Measurements from ENCODE around the gene BTG2. TPM values are rescaled to one million over a fixed set of nuclear protein-coding genes. Genes with fewer than 3 reads are reported as not detected.
"Not testable (repeated sequence)": the region's sequence is repeated elsewhere in the genome, so short reads cannot be mapped to it uniquely, and the experiment has no call there.

Gene BTG2
- total RNA-seq, 3 donors from 2014 or later (not counting 1 experiment from before 2014, with no cell fraction given) = 499 to 1,024 (median 851) TPM

DNA sequence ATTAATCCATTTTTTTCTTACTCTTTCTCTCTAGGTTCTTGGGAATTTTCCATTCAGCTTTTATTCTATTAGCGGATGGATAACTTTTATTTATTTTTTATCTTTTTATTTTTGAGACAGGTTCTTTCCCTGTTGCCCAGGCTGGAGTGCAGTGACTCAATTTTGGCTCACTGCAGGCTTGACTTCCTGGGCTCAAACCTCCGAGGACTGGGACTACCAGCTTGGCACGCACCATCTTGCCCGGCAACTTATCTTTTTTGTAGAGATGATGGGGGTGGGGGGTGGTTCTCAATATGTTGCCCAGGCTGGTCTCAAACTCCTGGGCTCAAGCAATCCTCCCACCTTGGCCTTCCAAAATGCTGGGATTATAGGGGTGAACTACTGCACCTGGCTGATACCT lies 39.8 kb upstream of the BTG2 start:
- Mint-ChIP-seq H3K36me3 (no peaks in the 10 kb centered on the region), H3K27me3 (ENCODE audit: low read depth in 2 of 2) (peaks cover 8 to 13% of the 10 kb centered on the region in 2 donors), H3K27ac (no peak overlapping the region), H3K9me3 (no peaks in the 10 kb centered on the region), H3K4me3 (no peak overlapping the region), H3K4me1 (peaks cover 12% of the 10 kb centered on the region in 2 donors)
- no peak overlapping the region for H3K27ac ChIP-seq (ENCODE audit: low read length)
- DNase-seq (no peak), ATAC-seq (no peak)
- H3K27me3 ChIP-seq (ENCODE audit: control insufficient read depth, insufficient read depth, low read length) = no peaks in the 10 kb centered on the region
- no peak overlapping the region for H3K4me3 ChIP-seq (ENCODE audit: low read length)
- H3K9me3 ChIP-seq (ENCODE audit: control insufficient read depth, insufficient read depth, low read length) = no peaks in the 10 kb centered on the region
- intact Hi-C loops (cut with micrococcal nuclease) = no loop called here
- TF ChIP-seq, protein P1, sequence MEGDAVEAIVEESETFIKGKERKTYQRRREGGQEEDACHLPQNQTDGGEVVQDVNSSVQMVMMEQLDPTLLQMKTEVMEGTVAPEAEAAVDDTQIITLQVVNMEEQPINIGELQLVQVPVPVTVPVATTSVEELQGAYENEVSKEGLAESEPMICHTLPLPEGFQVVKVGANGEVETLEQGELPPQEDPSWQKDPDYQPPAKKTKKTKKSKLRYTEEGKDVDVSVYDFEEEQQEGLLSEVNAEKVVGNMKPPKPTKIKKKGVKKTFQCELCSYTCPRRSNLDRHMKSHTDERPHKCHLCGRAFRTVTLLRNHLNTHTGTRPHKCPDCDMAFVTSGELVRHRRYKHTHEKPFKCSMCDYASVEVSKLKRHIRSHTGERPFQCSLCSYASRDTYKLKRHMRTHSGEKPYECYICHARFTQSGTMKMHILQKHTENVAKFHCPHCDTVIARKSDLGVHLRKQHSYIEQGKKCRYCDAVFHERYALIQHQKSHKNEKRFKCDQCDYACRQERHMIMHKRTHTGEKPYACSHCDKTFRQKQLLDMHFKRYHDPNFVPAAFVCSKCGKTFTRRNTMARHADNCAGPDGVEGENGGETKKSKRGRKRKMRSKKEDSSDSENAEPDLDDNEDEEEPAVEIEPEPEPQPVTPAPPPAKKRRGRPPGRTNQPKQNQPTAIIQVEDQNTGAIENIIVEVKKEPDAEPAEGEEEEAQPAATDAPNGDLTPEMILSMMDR (IDR thresholded peaks at IDR 0.05) = no peak
- H3K36me3 ChIP-seq (ENCODE audit: control insufficient read depth, insufficient read depth, low read length) = no peaks in the 10 kb centered on the region
- 79% methylated on average over 2 of the region's 4 CpGs for WGBS (ENCODE audit: insufficient coverage)
- peaks cover 11% of the 10 kb centered on the region for H3K4me1 ChIP-seq (ENCODE audit: control insufficient read depth, insufficient read depth, low read length)

DNA sequence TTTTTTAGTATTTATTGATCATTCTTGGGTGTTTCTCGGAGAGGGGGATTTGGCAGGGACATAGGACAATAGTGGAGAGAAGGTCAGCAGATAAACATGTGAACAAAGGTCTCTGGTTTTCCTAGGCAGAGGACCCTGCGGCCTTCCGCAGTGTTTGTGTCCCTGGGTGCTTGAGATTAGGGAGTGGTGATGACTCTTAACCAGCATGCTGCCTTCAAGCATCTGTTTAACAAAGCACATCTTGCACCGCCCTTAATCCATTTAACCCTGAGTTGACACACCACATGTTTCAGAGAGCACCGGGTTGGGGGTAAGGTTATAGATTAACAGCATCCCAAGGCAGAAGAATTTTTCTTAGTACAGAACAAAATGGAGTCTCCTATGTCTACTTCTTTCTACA lies 39.2 kb upstream of the BTG2 start:
- H3K4me3 ChIP-seq (ENCODE audit: low read length); H3K36me3 ChIP-seq (ENCODE audit: control insufficient read depth, insufficient read depth, low read length); H3K4me3 Mint-ChIP-seq; ATAC-seq; H3K27me3 Mint-ChIP-seq (ENCODE audit: low read depth in 2 of 2); H3K27ac Mint-ChIP-seq; H3K27me3 ChIP-seq (ENCODE audit: control insufficient read depth, insufficient read depth, low read length); H3K27ac ChIP-seq (ENCODE audit: low read length); H3K9me3 ChIP-seq (ENCODE audit: control insufficient read depth, insufficient read depth, low read length); H3K9me3 Mint-ChIP-seq; intact Hi-C loops (cut with micrococcal nuclease); DNase-seq; H3K36me3 Mint-ChIP-seq: not testable (repeated sequence)
- H3K4me1 ChIP-seq (ENCODE audit: control insufficient read depth, insufficient read depth, low read length) = peaks cover 17% of the 10 kb centered on the region
- WGBS (ENCODE audit: insufficient coverage) = 80% methylated on average over 1 of the region's 5 CpGs
- peaks cover 12% of the 10 kb centered on the region in 2 donors for H3K4me1 Mint-ChIP-seq

DNA sequence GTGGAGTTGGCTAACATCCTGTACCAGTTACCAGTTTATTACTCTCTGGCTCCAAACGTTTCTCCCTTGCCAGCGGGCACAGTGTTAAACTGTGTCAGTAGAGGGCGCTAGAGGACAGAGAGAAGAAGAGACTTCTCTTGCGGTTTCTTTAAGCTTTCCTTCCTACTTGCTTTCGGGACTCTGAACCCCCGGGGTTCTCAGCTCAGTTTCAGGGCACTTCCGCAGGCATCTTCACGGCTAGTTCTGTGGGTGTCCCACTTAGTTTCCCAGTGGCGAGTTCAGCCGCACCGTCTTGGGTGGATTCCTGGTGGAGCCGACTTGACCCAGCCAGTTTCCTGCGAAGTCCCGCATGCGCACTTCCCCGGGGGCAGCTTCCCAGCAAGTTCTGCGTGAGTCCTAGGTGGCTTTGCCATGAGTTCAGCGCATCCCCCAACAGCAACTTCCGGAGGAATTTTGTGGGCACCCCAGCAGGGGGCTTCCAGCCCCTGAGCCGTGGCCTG lies 37.9 kb upstream of the BTG2 start:
- peaks cover 20% of the 10 kb centered on the region for H3K4me1 ChIP-seq (ENCODE audit: control insufficient read depth, insufficient read depth, low read length)

DNA sequence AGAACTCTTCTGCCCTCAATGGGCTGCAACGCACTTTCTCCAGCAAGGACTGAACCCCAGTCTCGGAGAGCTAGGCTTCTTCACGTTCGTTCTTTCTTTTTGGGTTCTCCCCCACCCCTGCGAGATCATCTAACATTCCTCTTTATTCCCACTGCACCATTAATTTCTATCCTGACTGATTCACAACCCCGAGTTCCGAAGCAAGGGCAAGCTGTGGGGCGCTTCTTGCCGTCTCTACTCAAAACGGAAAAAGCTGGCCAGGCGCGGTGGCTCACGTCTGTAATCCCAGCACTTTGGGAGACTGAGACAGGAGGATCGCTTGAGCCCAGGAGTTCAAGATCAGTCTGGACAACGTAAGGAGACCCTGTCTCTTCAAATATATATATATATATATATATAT lies 37.4 kb upstream of the BTG2 start:
- Histone ChIP-seq H3K9me3 (ENCODE audit: control insufficient read depth, insufficient read depth, low read length) (no peaks in the 10 kb centered on the region), H3K27ac (ENCODE audit: low read length) (no peak overlapping the region), H3K36me3 (ENCODE audit: control insufficient read depth, insufficient read depth, low read length) (no peaks in the 10 kb centered on the region), H3K4me3 (ENCODE audit: low read length) (no peak overlapping the region), H3K27me3 (ENCODE audit: control insufficient read depth, insufficient read depth, low read length) (no peaks in the 10 kb centered on the region), H3K4me1 (ENCODE audit: control insufficient read depth, insufficient read depth, low read length) (peaks cover 25% of the 10 kb centered on the region)
- peaks cover 12 to 13% of the 10 kb centered on the region in 2 donors for H3K4me1 Mint-ChIP-seq
- peak overlapping the region; percentile 91 for H3K4me3 Mint-ChIP-seq
- ATAC-seq = no peak
- DNase-seq = no peak
- TF ChIP-seq, protein P1 (IDR thresholded peaks at IDR 0.05) = no peak
- intact Hi-C loops (cut with micrococcal nuclease) = loop anchor here (1.0 kb wide), 2 partner anchors 70 to 219 kb away; no protein-coding TSS in a partner anchor
- H3K9me3 Mint-ChIP-seq = no peaks in the 10 kb centered on the region
- peak overlapping the region; percentile 78 to 80 for H3K27ac Mint-ChIP-seq
- WGBS (ENCODE audit: insufficient coverage) = 80% methylated on average over 13 of the region's 15 CpGs
- H3K27me3 Mint-ChIP-seq (ENCODE audit: low read depth in 2 of 2) = peaks cover 0 to 6% of the 10 kb centered on the region in 2 donors
- no peaks in the 10 kb centered on the region for H3K36me3 Mint-ChIP-seq

More for the DNA sequence above, 37.9 kb upstream of the BTG2 start:
- peak overlapping the region; percentile 78 to 80 for H3K27ac Mint-ChIP-seq
- peak overlapping the region; percentile 54 for H3K27ac ChIP-seq (ENCODE audit: low read length)
- H3K36me3 ChIP-seq (ENCODE audit: control insufficient read depth, insufficient read depth, low read length) = no peaks in the 10 kb centered on the region
- H3K9me3 Mint-ChIP-seq = no peaks in the 10 kb centered on the region
- H3K27me3 ChIP-seq (ENCODE audit: control insufficient read depth, insufficient read depth, low read length) = no peaks in the 10 kb centered on the region
- intact Hi-C loops (cut with micrococcal nuclease) = loop anchor here (1.0 kb wide), 2 partner anchors 71 to 220 kb away; no protein-coding TSS in a partner anchor
- DNase-seq = peak; percentile 71 to 94
- ATAC-seq = peak; percentile 75 to 87 (median 80)
- H3K4me1 Mint-ChIP-seq = peaks cover 12% of the 10 kb centered on the region in 2 donors
- H3K36me3 Mint-ChIP-seq = no peaks in the 10 kb centered on the region
- H3K4me3 ChIP-seq (ENCODE audit: low read length) = peak overlapping the region; percentile 56
- H3K27me3 Mint-ChIP-seq (ENCODE audit: low read depth in 2 of 2) = peaks cover 0 to 6% of the 10 kb centered on the region in 2 donors
- TF ChIP-seq, protein P1 (IDR thresholded peaks at IDR 0.05) = peak; percentile 98
- H3K4me3 Mint-ChIP-seq = peak overlapping the region; percentile 91
- 1% methylated on average over 19 of the region's 20 CpGs for WGBS (ENCODE audit: insufficient coverage)
- H3K9me3 ChIP-seq (ENCODE audit: control insufficient read depth, insufficient read depth, low read length) = no peaks in the 10 kb centered on the region

Measured in natural killer cell (primary cell).